HEK293 (cell line): ENCODE results near the gene NCKAP5.

Experiments used
- TCF7L2 ChIP-seq: IDR thresholded peaks from 2 replicates; pipeline ENCODE4 v1.6.1; 2011; ENCODE audit warnings: low read depth, mild to moderate bottlenecking, inconsistent platforms, low read length, moderate library complexity, borderline replicate concordance
- YY1 ChIP-seq: fragments of 450-650 bp; formaldehyde crosslinking; IDR thresholded peaks from 2 replicates; pipeline ENCODE4 v1.5.1; 2018; ENCODE audit warnings: missing biosample characterization, missing genetic modification characterization
- ZBTB20 ChIP-seq: fragments of 450-650 bp; formaldehyde crosslinking; IDR thresholded peaks from 2 replicates; pipeline ENCODE4 v1.5.1; 2016; ENCODE audit warnings: missing biosample characterization, missing genetic modification characterization
- ZNF292 ChIP-seq: fragments of 450-650 bp; formaldehyde crosslinking; IDR thresholded peaks from 2 replicates; pipeline ENCODE4 v1.5.1; 2016; ENCODE audit warnings: low read depth, missing biosample characterization, missing genetic modification characterization, borderline replicate concordance
- ZNF366 ChIP-seq: fragments of 450-650 bp; formaldehyde crosslinking; conservative IDR thresholded peaks from 2 replicates; pipeline ENCODE4 v1.5.1; 2016; ENCODE audit warnings: missing biosample characterization, missing genetic modification characterization
- ZNF529 ChIP-seq: fragments of 450-650 bp; formaldehyde crosslinking; IDR thresholded peaks from 2 replicates; pipeline ENCODE4 v1.5.1; 2017; ENCODE audit warnings: missing genetic modification characterization, missing biosample characterization; ENCODE audit not compliant: insufficient replicate concordance
- ZNF776 ChIP-seq: fragments of 450-650 bp; formaldehyde crosslinking; IDR thresholded peaks from 2 replicates; pipeline ENCODE4 v1.5.0; 2017; ENCODE audit warnings: missing biosample characterization, missing genetic modification characterization, borderline replicate concordance
- ZNF785 ChIP-seq: fragments of 450-650 bp; formaldehyde crosslinking; IDR thresholded peaks from 2 replicates; pipeline ENCODE4 v1.5.1; 2016; ENCODE audit warnings: missing biosample characterization, missing genetic modification characterization
- ZNF792 ChIP-seq: fragments of 450-650 bp; formaldehyde crosslinking; IDR thresholded peaks from 2 replicates; pipeline ENCODE4 v1.5.1; 2016; ENCODE audit warnings: missing biosample characterization, missing genetic modification characterization
- TF ChIP-seq, protein P1 (sequence below): fragments of 450-650 bp; formaldehyde crosslinking; IDR thresholded peaks from 2 replicates; pipeline ENCODE4 v1.5.1; 2016; ENCODE audit warnings: missing biosample characterization, missing genetic modification characterization

DNA sequence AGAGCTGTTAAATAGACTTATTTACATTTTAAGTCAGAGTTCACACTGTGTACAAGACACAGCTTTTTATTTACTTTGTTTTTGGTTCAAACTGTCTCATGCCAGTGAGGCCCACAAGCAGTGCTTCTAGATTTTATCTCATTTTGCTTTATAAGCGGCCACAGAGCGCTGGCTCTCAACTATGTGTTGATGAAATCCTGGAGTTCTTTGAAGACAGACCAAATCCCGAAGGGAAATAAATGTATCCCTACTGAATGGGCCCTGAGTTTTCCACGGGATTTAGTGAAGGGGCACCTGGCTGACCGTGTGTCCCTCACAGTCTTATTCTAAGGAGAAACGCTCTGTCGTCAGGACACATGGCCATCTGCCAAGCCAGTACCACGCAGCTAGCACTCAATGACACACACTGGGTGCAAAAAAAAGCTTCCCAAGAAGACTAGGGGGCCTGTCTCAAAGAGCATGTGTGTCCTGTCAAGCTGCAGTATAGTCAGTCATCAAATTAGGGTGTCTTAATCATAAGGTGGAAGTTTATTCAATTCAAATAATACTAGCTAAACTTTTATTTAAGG lies 921.6 kb downstream of the NCKAP5 start:
- TF ChIP-seq, protein P1, sequence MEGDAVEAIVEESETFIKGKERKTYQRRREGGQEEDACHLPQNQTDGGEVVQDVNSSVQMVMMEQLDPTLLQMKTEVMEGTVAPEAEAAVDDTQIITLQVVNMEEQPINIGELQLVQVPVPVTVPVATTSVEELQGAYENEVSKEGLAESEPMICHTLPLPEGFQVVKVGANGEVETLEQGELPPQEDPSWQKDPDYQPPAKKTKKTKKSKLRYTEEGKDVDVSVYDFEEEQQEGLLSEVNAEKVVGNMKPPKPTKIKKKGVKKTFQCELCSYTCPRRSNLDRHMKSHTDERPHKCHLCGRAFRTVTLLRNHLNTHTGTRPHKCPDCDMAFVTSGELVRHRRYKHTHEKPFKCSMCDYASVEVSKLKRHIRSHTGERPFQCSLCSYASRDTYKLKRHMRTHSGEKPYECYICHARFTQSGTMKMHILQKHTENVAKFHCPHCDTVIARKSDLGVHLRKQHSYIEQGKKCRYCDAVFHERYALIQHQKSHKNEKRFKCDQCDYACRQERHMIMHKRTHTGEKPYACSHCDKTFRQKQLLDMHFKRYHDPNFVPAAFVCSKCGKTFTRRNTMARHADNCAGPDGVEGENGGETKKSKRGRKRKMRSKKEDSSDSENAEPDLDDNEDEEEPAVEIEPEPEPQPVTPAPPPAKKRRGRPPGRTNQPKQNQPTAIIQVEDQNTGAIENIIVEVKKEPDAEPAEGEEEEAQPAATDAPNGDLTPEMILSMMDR, result no peak
- TF ChIP-seq ZNF776 (tag by site-specific recombination) (no peak), ZNF792 (tag by site-specific recombination) (no peak), TCF7L2 (no peak), YY1 (tag by site-specific recombination) (no peak), ZNF785 (tag by site-specific recombination) (no peak), ZNF366 (no peak), ZNF292 (tag by site-specific recombination) (no peak), ZBTB20 (no peak), ZNF529 (tag by site-specific recombination) (no peak)
